Measurements from ENCODE around the gene GPR62.

The GPR62 gene

DNA sequence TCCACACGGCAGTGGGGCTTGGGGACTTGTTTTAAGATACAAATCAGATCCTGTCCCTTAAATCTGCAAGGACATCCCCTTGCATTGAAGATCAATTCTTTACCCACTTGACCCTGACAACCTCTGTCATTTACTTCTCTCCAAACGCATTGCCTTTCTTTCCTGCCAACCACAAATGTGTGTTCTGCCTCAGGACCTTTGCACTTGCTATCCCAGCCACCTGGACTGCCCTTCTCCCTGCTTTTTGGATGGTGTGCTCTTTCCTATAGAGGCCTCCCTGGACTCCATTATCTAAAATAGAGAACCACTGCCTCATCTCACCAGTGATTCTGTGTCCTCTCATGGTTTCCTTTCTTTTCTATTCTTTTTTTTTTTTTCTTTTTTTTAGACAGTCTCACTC, 42.0 kb downstream of the GPR62 start:
- Histone ChIP-seq H3K27me3 (peaks cover 0 to 29% of the 10 kb centered on the region in 2 donors), H3K4me1 (peaks cover 0 to 29% (median 15%) of the 10 kb centered on the region in 4 donors), H3K27ac (no peak overlapping the region), H3K4me3 (no peak overlapping the region), H3K36me3 (peaks cover 14 to 28% (median 26%) of the 10 kb centered on the region in 3 donors), H3K9me3 (no peaks in the 10 kb centered on the region)
- TF ChIP-seq, protein P1, sequence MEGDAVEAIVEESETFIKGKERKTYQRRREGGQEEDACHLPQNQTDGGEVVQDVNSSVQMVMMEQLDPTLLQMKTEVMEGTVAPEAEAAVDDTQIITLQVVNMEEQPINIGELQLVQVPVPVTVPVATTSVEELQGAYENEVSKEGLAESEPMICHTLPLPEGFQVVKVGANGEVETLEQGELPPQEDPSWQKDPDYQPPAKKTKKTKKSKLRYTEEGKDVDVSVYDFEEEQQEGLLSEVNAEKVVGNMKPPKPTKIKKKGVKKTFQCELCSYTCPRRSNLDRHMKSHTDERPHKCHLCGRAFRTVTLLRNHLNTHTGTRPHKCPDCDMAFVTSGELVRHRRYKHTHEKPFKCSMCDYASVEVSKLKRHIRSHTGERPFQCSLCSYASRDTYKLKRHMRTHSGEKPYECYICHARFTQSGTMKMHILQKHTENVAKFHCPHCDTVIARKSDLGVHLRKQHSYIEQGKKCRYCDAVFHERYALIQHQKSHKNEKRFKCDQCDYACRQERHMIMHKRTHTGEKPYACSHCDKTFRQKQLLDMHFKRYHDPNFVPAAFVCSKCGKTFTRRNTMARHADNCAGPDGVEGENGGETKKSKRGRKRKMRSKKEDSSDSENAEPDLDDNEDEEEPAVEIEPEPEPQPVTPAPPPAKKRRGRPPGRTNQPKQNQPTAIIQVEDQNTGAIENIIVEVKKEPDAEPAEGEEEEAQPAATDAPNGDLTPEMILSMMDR (IDR thresholded peaks at IDR 0.05): no peak
- intact Hi-C loops (cut with DNase I; ENCODE audit: low total_unique reads): no loop called here
- DNase-seq: no peak

DNA sequence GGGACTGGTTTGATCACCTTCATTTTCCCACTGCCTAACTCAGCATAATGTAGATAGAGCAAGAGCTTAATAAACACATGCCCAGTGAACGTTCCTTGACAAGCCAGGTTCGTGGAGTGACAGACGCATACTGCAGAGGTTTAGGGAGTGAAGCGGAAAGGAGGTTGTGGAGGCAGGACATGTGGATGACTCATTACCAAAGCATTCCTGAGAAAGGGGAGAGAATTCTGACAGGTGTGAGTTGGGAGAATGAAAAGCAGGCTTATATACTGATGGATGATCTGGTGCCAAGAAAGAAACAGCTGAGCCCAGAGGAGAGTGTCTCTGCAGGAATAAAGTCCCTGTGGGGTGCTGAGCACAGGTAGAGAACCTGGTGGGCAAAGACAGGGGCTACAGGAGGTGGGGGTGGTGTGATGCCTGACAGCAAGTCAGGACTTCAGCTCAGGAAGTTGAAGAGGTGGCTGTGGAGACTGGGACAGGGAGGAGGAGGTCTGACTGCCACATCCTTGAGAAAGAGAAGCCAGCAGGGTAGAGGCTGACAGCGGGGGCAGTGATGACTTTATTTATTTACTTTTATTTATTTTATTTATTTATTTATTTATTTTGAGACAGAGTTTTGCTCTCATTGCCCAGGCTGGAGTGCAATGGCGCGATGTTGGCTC, 42.9 kb downstream of the GPR62 start:
- Histone ChIP-seq H3K4me1 (peaks cover 0 to 26% (median 15%) of the 10 kb centered on the region in 4 donors), H3K9me3 (no peaks in the 10 kb centered on the region), H3K36me3 (peaks cover 14 to 19% (median 17%) of the 10 kb centered on the region in 3 donors), H3K27me3 (peaks cover 0 to 29% of the 10 kb centered on the region in 2 donors), H3K4me3 (no peak overlapping the region), H3K27ac (no peak overlapping the region)
- intact Hi-C loops (cut with DNase I; ENCODE audit: low total_unique reads): no loop called here
- DNase-seq: no peak
- TF ChIP-seq, protein P1 (IDR thresholded peaks at IDR 0.05): no peak

DNA sequence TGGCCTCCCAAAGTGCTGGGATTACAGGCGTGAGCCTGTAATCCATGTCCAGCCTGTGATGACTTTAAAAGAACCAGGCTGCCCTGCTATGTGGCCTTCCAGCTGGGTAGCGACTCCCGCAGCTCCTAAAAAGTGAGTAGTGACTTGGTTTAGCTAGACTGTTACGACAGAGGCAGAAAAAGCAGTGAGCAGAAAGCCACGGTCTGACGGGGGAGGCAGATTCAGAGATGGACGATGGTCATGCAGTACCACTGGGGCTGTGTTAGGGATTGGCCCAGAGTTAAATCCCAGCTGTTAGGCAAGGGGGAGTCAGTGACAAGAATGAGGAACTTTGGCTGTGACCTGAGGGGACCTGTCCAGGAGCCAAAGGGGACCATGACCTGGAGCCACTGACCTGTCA, 43.6 kb downstream of the GPR62 start:
- intact Hi-C loops (cut with DNase I; ENCODE audit: low total_unique reads): no loop called here
- H3K36me3 ChIP-seq: peaks cover 10 to 12% (median 10%) of the 10 kb centered on the region in 3 donors
- peaks cover 0 to 29% of the 10 kb centered on the region in 2 donors for H3K27me3 ChIP-seq
- no peak overlapping the region for H3K4me3 ChIP-seq
- TF ChIP-seq, protein P1 (IDR thresholded peaks at IDR 0.05): no peak
- no peak overlapping the region for H3K27ac ChIP-seq
- DNase-seq: no peak
- H3K4me1 ChIP-seq: peaks cover 0 to 22% (median 15%) of the 10 kb centered on the region in 4 donors
- H3K9me3 ChIP-seq: no peaks in the 10 kb centered on the region

DNA sequence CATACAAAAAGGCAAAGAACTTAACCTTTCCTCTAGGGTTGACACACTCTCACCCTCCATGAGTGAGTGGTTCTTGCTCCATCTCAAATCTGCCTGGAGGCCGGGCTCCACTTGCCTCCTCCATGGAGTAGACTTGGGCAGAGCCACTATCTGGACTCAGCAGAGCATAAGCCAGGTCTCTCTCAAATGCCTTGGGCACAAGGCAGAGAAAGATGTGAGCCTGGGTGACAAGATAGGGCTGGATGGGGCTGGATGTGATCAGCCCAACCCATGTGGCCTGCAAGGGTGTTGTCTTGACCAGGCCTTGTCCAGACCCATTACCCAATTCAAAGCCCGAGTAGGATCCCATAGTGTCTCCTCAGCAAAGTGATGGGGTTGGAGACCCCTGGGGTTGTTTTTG, 44.7 kb downstream of the GPR62 start:
- intact Hi-C loops (cut with DNase I; ENCODE audit: low total_unique reads): loop anchor here (5.0 kb wide), 1 partner anchor 52 kb away; no protein-coding TSS in a partner anchor
- peaks cover 0 to 1% (median under 1%) of the 10 kb centered on the region in 3 donors for H3K36me3 ChIP-seq
- no peak overlapping the region for H3K27ac ChIP-seq
- H3K9me3 ChIP-seq: no peaks in the 10 kb centered on the region
- TF ChIP-seq, protein P1 (IDR thresholded peaks at IDR 0.05): no peak
- peaks cover 0 to 29% of the 10 kb centered on the region in 2 donors for H3K27me3 ChIP-seq
- DNase-seq: no peak
- H3K4me3 ChIP-seq: no peak overlapping the region
- H3K4me1 ChIP-seq: peaks cover 0 to 17% (median 10%) of the 10 kb centered on the region in 4 donors

DNA sequence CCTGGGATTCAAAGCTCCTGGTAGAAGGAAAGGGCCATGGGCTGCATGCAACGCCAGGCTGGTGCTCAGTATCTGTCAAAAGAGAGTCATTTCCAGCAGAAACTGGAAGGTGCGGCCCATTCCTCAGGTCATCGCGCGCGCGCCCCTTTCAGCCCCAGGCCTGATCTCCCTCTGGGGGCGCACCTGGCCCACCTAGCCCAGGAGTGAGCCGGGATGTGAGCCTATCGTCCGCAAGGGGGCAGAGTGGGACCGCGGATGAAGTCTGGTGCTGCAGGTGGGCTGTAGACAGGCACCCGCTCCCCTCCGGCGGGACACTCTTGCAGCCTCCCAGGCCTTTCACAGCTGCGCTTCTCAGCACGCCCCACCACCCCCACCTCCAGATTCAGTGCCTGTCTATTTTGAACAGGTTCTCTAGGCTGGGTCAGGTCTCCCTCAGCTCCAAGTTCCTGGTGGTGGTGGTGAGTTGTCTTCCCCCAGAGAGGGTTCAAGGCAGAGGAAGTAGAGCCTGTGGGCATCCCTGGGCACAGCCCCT, 46.3 kb downstream of the GPR62 start:
- DNase-seq: peak; percentile 60 to 81
- Histone ChIP-seq H3K4me3 (no peak overlapping the region), H3K36me3 (no peaks in the 10 kb centered on the region), H3K27ac (no peak overlapping the region), H3K4me1 (peaks cover 0 to 27% (median 21%) of the 10 kb centered on the region in 4 donors), H3K9me3 (no peaks in the 10 kb centered on the region), H3K27me3 (peaks cover 0 to 29% of the 10 kb centered on the region in 2 donors)
- intact Hi-C loops (cut with DNase I; ENCODE audit: low total_unique reads): loop anchor here (1.0 to 5.0 kb wide), 2 partner anchors 51 to 143 kb away; no protein-coding TSS in a partner anchor
- TF ChIP-seq, protein P1 (IDR thresholded peaks at IDR 0.05): peak; percentile 84 to 98
